A549 (cell line): ENCODE results near the gene CCDC85B.

Source experiments
- CEBPB ChIP-seq, 2 experiments: fragments of >200 bp in 1 of 2; sonication (Bioruptor Twin) in 1 of 2; formaldehyde crosslinking in 1 of 2; IDR thresholded peaks; 2 replicates each; pipeline ENCODE4 v1.6.1; 2012 to 2016
- CTCF ChIP-seq: fragments of >200 bp; sonication (Bioruptor Twin); formaldehyde crosslinking; IDR thresholded peaks from 3 replicates; pipeline ENCODE4 v1.5.1; 2016
- EP300 ChIP-seq, 2 experiments: fragments of >200 bp; sonication (Bioruptor Twin); formaldehyde crosslinking; IDR thresholded peaks; 2 replicates in 1 of 2; 3 replicates in 1 of 2; pipeline ENCODE4 v1.6.1; 2016 to 2017
- JUN ChIP-seq, 2 experiments: fragments of >200 bp; sonication (Bioruptor Twin); formaldehyde crosslinking; IDR thresholded peaks; 2 replicates in 1 of 2; 3 replicates in 1 of 2; pipeline ENCODE4 v1.6.1; 2016 to 2017
- KDM1A ChIP-seq: fragments of 200-600 bp; sonication (generic); IDR thresholded peaks from 2 replicates; pipeline ENCODE4 v1.6.1; 2016; ENCODE audit warnings: low read depth, mild to moderate bottlenecking
- MAZ ChIP-seq: fragments of 150-350 bp; IDR thresholded peaks from 2 replicates; pipeline ENCODE4 v1.6.1; 2014; ENCODE audit warnings: antibody characterized with exemption, low read depth, low read length, borderline replicate concordance
- PHF8 ChIP-seq: fragments of 200-600 bp; sonication (generic); IDR thresholded peaks from 2 replicates; pipeline ENCODE4 v1.6.1; 2016; ENCODE audit warnings: low read depth, mild to moderate bottlenecking, antibody characterized with exemption, moderate library complexity, borderline replicate concordance
- POLR2A ChIP-seq: IDR thresholded peaks from 2 replicates; pipeline ENCODE4 v1.6.1; 2012; ENCODE audit warnings: mild to moderate bottlenecking, low read length
- RAD21 ChIP-seq, 2 experiments: fragments of >200 bp in 1 of 2; sonication (Bioruptor Twin) in 1 of 2; formaldehyde crosslinking in 1 of 2; IDR thresholded peaks in 1 of 2; conservative IDR thresholded peaks in 1 of 2; 2 replicates in 1 of 2; 3 replicates in 1 of 2; pipeline ENCODE4 v1.6.1; 2012 to 2018; ENCODE audit warnings: inconsistent platforms in 1 of 2
- RCOR1 ChIP-seq: fragments of 150-350 bp; IDR thresholded peaks from 2 replicates; pipeline ENCODE4 v1.6.1; 2014; ENCODE audit warnings: antibody characterized with exemption, low read length, low read depth
- RFX5 ChIP-seq: fragments of 450-650 bp; IDR thresholded peaks from 2 replicates; pipeline ENCODE4 v1.7.1; 2014; ENCODE audit warnings: antibody characterized with exemption, mild to moderate bottlenecking, moderate library complexity
- SMC3 ChIP-seq: fragments of >200 bp; sonication (Bioruptor Twin); formaldehyde crosslinking; IDR thresholded peaks from 3 replicates; pipeline ENCODE4 v1.6.1; 2018; ENCODE audit warnings: inconsistent platforms
- TF ChIP-seq, protein P1 (sequence below): IDR thresholded peaks from 2 replicates; pipeline ENCODE4 v1.6.1; 2012
- TF ChIP-seq, protein P2 (sequence below): IDR thresholded peaks from 2 replicates; pipeline ENCODE4 v1.6.1; 2012

DNA sequence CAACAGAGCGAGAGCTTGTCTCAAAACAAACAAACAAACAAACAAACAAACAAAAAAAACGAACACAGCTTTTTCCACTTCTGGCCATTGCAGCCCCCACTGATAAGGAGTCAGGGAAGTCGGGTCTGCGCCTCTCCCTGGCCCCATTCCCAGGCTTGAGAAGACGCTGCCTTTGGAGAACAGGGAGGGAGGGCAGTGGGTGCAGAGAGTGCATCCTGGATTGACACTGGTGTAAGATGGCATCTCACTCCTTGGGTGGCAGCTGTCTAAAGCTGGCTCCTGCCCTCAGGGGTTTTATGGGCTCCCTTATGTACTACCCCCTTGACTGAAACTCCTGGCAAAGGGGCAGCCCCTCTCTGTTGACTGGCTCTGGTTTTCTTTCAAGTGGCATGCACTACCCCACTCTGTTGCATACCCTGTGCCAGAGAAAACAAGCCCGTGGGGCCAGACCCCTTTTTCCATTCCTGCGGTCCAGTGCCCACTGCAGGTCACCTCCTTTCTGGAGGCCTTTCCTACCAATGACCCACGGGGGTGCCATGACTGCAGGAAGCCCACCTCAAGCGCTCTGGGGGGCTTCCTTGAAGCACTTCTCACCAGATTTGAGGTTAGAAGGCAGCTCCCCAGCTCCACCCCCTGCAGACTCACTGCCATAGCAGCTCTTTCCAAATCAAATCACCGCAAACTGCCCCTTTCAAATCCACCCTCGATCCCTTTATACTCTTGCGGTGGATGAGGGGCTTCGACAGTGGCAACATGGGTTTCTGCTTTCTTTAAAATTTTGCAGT lies 41.5 kb downstream of the CCDC85B start:
- TF ChIP-seq POLR2A (no peak), CTCF (no peak), JUN (IDR thresholded peaks at IDR 0.05) (no peak), RFX5 (no peak), PHF8 (no peak), MAZ (no peak), SMC3 (no peak), CEBPB (IDR thresholded peaks at IDR 0.05) (no peak), RCOR1 (no peak), EP300 (IDR thresholded peaks at IDR 0.05) (no peak), KDM1A (no peak), RAD21 (conservative IDR thresholded peaks at IDR 0.05 in 1 of 2, IDR thresholded peaks at IDR 0.05 in 1 of 2) (no peak)
- TF ChIP-seq, protein P1, sequence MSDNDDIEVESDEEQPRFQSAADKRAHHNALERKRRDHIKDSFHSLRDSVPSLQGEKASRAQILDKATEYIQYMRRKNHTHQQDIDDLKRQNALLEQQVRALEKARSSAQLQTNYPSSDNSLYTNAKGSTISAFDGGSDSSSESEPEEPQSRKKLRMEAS: no peak
- TF ChIP-seq, protein P2, sequence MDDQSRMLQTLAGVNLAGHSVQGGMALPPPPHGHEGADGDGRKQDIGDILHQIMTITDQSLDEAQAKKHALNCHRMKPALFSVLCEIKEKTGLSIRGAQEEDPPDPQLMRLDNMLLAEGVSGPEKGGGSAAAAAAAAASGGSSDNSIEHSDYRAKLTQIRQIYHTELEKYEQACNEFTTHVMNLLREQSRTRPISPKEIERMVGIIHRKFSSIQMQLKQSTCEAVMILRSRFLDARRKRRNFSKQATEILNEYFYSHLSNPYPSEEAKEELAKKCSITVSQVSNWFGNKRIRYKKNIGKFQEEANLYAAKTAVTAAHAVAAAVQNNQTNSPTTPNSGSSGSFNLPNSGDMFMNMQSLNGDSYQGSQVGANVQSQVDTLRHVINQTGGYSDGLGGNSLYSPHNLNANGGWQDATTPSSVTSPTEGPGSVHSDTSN: no peak
